Right renal pelvis (tissue), 4 donors: ENCODE measurements around the gene SPCS3. TPM values are rescaled to one million over a fixed set of nuclear protein-coding genes. Genes with fewer than 3 reads are reported as not detected.
"Not testable (repeated sequence)": the region's sequence is repeated elsewhere in the genome, so short reads cannot be mapped to it uniquely, and the experiment has no call there.

Source experiments
- DNase-seq, 4 donors: peaks; one replicate each; pipeline ENCODE4 v3.0.0-alpha.2; 2013; ENCODE audit warnings: low read depth in 4 of 4, low spot score in 3 of 4, missing footprints in 1 of 4
- polyA plus RNA-seq, 4 donors: library from polyadenylated mRNA; unstranded; fragments of 120-200 nt; gene quantifications; one replicate each; pipeline ENCODE4 v1.2.1, GENCODE V29; 2013; ENCODE audit not compliant: insufficient read length in 4 of 4

SPCS3 gene
- 100 to 1,000 TPM in 3 of 4 donors, 10 to 100 TPM in 1; 94.0 to 116 (median 107) TPM for polyA plus RNA-seq

DNA sequence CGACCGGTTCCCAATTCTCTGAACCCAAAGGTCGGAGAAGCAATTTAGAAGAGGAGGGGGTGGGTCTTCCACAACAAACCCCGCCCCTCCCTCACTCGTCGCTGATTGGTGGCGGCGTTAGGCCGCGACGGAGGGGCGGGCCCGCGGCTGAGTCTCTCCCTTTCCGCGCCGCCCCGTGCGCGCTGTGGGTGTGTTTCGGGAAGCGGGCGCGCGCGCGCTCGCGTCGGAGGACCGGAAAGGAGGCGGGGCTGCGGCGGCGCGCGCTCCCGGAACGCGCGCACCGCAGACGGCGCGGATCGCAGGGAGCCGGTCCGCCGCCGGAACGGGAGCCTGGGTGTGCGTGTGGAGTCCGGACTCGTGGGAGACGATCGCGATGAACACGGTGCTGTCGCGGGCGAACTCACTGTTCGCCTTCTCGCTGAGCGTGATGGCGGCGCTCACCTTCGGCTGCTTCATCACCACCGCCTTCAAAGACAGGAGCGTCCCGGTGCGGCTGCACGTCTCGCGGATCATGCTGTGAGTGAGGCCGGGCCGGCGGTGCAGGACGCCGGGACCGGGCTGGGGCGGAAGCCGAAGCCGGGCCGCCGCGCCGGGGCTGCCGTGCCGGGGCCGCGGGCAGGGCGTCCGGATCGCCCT lies at the start of gene SPCS3:
TSS of gene SPCS3 (plus strand) at position 263 of the 636 bp plus-strand sequence. CDS start at position 374, 111 bp downstream.
- peak; percentile 89 to 96 (median 96) for DNase-seq

DNA sequence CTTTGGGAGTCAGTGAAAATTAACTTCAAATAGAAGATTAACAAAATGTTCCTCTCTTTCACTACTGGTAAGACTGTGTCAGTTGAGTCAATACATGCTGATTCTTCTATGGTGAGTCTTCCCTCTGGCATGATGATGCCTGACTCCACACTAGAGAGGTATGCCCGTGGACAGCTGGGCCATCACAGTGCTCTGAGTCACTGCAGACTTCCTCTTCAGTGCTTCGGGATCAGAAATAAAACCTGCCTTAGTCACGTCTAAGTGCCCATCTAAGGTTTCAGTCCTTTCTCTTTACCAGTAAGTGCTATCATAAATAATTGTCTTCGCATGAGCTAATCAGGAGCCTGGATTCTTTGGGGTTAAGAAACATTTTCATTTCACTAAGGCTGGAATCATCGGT lies 49.1 kb upstream of the SPCS3 start:
- no peak for DNase-seq

DNA sequence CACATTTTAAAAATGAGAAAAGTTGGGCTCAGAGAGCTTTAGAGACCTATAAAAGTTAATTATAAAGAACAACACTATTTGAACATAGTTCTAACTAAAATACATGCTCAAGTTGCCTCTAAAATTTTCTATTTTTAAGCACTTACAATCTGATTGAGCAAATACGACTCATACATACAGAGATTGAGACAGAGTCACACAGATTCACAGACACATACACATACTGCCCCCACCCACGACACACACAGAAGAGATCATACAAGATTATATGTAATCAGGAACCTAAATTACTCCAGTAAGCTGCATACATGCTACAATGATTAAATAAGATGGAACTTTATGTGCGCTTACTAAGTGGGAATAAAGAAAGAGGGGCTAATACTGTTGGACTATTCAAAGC lies 48.0 kb upstream of the SPCS3 start:
- DNase-seq, result no peak

DNA sequence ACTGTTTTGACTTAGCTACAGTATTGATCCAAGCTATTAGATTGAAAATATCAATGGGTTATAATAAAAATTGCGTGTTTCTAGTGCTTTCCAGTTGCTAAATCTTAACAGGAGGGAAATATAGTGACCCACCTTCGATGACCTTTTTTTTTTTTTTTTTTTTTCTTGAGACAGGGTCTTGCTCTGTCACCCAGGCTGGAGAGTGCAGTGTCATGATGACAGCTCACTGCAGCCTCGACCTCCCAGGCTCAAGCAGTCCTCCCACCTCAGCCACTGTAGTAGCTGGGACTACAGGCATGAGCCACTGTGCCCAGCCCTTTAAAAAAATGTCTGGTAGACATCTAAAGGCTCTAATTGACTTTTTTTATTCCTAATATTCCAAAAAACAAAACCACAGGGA lies 47.0 kb upstream of the SPCS3 start:
- no peak for DNase-seq

DNA sequence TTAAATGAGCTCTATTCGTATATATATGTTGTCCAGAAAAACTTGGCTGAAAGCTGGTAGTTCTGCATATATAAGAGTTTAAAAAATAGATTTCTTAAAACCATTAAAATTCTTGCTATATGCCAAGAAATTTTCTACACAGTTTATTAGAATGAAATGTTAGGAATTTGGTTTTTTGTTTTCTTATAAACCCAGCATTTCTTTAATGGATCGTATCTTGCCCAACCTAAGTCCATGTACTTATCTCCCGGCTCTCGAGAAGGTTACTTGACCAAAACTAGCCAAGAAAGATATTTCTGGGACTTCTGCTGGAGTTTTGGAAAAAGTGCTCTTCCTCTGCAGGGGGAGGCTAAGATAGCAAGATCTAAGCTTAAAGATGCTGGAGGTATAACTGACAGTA lies 46.0 kb upstream of the SPCS3 start:
- DNase-seq, result no peak

DNA sequence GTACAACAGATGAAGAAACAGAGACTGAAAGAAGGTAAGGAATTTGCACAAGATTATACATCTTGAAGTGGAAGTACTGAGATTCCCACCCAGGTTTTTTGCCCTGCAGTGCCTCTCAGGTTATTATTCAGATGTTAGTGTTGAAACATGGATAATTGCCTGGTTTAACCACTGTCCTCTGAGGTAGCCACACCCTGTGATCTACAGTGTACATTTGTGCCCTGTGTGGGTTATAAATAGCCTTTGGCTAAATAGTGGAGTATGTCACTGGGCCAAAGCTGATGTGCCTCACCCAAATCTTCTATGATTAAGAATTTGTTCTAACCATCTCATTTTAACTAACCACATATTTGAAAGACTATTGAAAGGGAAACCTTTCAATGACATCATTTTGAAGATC lies 45.3 kb upstream of the SPCS3 start:
- DNase-seq, result no peak

DNA sequence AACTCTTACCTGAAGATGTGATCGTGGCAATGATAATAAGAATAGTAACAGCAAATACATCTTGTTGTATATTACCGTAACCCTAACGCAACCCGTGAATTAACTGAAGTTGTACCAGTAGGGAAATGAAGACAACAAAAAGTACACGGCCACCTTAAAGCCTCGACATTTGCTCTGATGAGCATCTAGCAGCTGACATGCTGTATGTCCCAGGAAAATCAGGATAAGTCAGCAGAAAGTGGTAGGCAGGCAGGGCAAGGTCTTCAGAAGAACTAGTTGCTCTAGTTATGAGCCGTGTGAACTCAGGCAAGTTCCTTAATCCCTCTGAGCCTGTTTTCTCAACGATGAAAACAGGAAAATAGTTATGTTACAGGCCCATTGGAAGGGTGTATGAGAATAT lies 43.1 kb upstream of the SPCS3 start:
- DNase-seq, result no peak

DNA sequence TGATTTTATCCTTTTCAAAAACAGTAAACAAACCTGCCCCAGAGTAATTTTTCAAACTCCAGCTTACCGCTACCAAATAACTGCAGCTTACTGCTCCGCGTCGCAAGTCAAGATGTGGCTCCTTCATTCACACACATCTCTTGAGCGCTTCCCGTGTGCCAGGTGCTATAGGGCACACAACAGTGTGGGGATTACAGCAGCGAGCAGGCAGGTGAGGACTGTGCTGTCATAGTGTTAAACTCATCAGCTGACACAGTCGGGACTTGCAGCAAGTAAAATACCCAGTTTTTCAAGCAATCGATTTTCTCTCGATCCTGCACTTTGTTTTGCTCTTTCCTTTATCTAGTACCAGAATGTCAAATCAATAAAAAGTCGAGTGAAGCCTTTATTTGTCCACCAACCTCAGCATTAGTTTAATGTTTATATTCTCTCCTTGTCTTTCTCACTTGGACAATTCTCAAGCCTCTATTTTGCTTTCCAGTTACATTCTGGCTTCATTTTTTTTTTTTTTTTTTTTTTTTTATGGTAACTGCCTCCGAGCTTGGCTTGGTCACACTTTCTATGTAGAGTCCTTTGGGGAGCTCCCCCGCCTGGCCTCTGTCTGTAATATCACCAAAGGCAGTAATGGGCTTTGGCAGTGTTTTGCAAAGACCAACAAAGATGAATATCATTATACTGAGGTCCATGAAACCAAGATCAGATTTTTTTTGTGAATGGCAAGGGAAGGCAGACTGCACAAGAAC lies 42.4 kb upstream of the SPCS3 start:
- peak in 2 of 4 donors; percentile 14 to 23 for DNase-seq

DNA sequence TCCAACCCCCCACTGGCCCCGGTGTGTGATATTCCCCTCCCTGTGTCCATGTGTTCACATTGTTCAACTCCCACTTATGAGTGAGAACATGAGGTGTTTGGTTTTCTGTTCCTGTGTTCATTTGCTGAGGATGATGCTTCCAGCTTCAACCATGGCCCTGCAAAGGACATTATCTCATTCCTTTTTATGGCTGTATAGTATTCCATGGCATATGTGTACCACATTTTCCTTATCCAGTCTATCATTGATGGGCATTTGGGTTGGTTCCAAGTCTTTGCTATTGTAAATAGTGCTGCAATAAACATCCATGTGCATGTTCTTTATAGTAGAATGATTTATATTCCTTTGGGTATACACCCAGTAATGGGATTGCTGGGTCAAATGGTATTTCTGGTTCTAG lies 40.2 kb upstream of the SPCS3 start:
- DNase-seq, result not testable (repeated sequence)

DNA sequence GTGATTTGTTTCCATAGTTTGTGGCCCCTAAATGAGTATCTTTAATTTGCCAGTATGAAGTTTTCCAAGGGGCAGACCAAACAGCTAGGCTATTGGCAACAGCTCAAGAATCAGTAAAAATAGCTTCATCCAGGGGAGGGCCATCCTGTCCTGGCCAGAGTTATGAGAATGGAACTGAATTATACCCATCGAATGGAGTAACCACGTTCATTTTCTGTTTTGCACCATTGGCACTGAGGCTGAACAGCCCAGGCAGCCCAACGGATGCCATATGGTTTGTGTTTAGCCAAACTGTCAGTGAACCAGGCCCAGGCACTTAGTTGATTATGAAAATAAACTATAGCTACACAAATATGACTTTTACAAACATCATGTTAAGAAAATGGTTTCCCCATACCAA lies 33.0 kb upstream of the SPCS3 start:
- DNase-seq, result no peak

DNA sequence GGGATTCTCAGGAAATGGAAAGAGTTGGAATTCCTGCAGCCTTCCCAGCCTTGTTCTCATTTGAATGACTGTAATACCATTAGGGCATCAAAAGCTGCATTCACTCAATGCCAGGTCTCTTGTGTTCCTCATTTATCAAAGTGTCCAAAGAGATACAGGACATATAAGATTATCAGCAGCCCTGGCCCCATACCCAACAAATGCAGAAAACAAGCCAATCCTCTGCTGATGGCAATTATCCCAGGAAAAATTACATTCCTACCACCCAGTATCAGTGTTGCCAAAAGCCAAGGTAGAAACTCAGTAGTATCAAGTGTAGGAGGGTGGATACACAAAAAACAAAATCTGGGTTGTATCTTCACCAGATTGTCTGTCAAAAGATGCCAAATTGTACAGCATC lies 32.2 kb upstream of the SPCS3 start:
- no peak for DNase-seq

DNA sequence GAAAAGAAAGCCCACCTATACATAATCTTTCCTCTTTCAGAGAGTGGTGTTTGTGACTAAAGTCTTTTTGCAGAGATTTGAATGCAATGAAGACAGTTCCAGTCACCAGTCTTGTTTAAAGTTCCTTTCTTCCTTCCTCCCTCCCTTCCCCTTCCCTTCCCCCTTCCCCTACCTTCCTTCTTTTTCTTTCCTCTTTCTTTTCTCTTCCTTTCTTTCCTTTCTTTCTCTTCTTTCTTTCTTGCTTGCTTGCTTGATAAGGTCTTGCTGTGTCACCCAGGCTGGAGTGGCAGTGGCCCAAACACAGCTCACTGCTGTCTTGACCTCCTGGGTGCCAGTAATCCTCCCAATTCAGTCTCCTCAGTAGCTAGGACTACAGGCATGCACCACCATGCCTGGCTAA lies 31.7 kb upstream of the SPCS3 start:
- DNase-seq, result no peak

DNA sequence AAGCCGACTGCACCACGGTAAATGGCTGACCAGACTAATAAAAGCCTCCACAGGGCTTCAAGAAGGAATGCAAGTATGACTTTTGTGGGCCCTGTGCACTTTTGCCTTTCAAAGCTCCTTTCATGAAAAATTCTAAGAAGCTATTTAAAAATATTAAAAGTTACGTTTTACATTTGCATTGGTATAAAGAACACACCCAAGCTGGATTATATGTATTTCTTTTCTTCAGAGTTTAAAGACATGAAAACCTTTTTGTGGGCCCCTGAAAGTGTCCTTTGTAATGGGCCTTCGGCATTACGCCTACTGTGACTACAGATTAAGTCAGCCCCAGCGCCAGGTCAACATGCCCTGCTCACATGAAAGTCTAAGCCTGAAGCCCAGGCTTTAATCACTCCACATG lies 30.2 kb upstream of the SPCS3 start:
- no peak for DNase-seq

DNA sequence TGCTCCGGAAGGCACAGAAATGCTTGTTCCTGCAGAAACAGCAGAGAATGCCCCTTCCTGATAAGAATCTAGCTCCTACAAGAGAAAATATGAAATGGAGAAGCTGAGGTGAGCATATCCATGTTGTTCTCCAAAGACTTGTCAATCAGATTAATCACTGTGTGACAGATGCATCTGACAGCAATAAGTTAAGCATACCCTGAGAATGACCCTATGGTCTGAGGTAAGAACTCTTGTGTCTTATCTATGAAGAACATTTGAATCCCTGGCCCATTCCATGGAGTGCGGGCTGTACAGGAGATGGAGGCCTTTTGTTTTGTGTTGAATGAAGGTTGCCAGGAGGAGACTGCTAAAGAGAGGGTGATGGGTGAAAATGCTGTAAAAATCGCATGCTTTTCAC lies 29.2 kb upstream of the SPCS3 start:
- no peak for DNase-seq

DNA sequence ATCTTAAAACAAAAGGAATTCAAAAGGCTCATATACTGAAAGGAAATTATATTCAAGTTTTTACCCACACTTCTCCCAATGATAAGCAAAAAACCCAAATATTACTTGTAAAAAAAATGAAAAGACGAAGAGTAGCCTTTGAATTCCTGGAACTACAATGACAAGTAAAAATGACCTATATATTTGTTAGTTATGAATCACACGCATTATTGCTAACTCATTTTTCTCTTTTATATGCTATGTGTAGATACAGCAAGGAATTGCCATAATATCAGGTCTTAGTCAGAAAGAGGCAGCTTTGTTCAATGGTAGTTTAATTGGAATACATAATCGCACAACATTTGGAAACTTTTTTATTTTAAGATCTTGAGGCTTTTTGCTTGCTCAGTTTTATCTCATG lies 28.0 kb upstream of the SPCS3 start:
- no peak for DNase-seq

DNA sequence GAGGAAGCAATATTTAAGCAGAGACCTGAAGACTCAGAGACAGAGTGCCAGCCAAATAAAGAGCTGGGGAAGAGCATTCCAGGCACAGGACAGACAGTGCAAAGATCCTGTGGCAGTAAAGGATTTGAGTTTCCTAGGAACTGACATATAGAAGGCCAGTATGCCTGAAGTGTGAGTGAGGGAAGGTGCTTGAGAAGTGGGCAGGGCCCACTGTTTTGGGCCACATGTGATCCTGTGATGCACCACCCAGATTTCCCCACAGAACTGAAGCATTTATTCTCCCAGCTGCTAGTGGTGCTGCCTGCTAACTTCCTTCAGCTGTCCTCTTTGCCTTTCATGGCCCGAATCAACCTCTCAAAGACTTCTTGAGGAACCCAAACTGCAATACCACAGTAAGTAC lies 26.8 kb upstream of the SPCS3 start:
- DNase-seq, result no peak

DNA sequence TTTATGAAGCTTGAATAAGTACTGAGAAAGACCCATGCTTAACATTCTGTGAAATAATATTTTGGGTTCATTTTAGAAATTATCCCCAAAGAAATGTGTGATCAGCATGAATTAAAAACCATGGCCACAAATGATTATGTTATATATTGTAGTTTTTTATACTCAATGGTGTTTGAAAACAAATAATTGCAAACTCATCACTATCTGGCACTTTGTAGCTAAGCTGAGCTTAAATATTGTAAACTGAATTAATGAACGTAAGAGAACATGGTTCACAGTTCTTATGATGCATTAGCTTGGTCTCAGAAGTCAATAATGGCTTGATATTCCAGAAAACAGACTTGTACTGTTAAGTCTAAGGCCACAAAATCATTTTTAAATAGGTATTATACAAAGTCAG lies 26.1 kb upstream of the SPCS3 start:
- no peak for DNase-seq

DNA sequence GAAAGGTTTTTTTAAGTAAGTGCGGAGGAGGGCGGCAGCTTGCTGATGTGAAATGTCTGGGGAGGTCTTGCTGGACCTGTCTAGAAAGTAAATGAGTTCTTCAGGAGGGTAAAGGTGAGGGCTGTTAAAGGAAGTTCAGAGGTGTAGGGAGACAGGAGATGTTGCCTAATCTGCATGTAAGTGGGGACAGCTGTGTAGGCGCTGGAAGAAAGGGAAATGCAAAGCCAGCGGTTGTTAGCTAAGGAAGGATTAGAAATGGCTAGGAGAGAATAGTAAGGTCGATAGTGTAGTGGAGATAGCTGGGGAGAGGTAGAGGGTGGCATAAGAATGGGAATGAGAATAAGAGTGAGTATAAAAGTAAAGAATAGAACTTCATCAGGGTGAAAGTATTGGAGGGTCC lies 23.9 kb upstream of the SPCS3 start:
- not testable (repeated sequence) for DNase-seq

DNA sequence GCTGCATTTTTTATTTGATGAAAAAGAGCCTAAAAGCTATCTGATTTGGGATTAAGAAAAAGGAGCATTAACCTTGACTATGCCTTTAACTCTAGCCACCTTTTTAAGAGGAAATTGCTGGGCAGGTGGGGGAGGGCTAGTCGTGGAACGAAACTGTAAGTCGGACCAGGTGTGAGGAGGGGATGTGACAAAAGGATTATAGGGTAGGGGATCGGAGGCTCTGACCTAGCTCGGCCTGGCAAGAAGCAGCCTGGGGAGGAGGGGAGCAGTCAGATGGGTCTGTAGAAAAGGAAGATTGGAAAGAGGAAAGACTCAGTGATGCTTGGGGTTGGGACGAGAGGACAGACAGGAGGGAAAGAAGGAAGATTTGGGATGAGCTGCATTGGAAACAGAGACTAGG lies 21.1 kb upstream of the SPCS3 start:
- no peak for DNase-seq

DNA sequence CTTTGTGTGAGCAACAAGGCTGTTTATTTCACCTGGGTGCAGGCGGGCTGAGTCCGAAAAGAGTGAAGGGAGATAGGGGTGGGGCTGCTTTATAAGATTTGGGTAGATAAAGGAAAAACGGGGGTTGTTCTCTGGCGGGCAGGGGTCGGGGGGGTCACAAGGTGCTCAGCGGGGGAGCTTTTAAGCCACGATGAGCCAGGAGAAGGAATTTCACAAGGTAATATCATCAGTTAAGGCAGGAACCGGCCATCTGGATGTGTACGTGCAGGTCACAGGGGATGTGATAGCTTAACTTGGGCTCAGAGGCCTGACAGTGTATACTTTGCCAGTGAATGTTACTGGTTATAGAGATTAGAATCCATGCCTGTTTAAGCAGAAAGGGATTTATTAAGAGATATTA lies 19.7 kb upstream of the SPCS3 start:
- no peak for DNase-seq

DNA sequence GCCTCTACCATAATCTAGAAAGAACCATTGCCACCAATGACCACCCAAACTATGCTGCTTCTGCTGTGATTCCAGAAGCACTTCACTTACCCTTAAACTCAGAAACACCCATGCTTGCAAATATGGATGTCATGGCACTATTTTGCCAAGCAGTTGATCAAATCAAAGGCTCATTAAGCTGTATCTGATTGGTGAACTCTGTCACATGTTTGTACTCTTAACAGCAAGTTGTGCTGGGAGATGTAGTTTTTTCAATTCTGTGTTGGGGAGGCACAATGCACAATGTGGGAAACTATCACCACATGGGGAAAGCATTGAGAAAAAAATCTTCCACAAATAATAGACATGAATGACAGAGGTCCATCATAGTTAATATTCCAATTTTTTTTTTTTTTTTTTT lies 19.2 kb upstream of the SPCS3 start:
- DNase-seq, result no peak
